HG02759 (cell line): Measurements from ENCODE around the gene IL13.
A peak's percentile ranks its signal among the peaks of the same experiment; 100 is the strongest.
"Not testable (repeated sequence)": the region's sequence is repeated elsewhere in the genome, so short reads cannot be mapped to it uniquely, and the experiment has no call there.

Experiments
- ATAC-seq: cut with Tn5 transposase; IDR thresholded peaks from one replicate; pipeline ENCODE4 v1.9.1; 2021; ENCODE audit warnings: mild to moderate bottlenecking, moderate library complexity; ENCODE audit not compliant: unreplicated experiment

The IL13 gene

GRCh38 chr5:132657676-132658380 lies at the start of gene IL13:
Gene IL13, plus strand, starts transcription at chr5:132658173. Its CDS starts 14 bp downstream, at chr5:132658187.
- no peak for ATAC-seq

GRCh38 chr5:132611965-132612364 lies 46.0 kb upstream of the IL13 start:
- ATAC-seq: no peak

GRCh38 chr5:132612846-132613245 lies 45.1 kb upstream of the IL13 start:
- ATAC-seq: no peak

- no peak for ATAC-seq
These were observed 36.3 kb upstream of the IL13 start for GRCh38 chr5:132621699-132622098.

GRCh38 chr5:132622608-132623007 lies 35.4 kb upstream of the IL13 start:
- no peak for ATAC-seq

- no peak for ATAC-seq
These were observed 30.5 kb upstream of the IL13 start for GRCh38 chr5:132627470-132627869.

GRCh38 chr5:132628814-132629213 lies 29.2 kb upstream of the IL13 start:
- ATAC-seq: no peak

GRCh38 chr5:132629230-132629944 lies 28.6 kb upstream of the IL13 start:
- peak; percentile 66 for ATAC-seq

GRCh38 chr5:132633587-132633986 lies 24.4 kb upstream of the IL13 start:
- not testable (repeated sequence) for ATAC-seq

GRCh38 chr5:132635873-132636272 lies 22.1 kb upstream of the IL13 start:
- no peak for ATAC-seq

GRCh38 chr5:132637241-132637640 lies 20.7 kb upstream of the IL13 start:
- no peak for ATAC-seq

GRCh38 chr5:132639706-132640130 lies 18.3 kb upstream of the IL13 start:
- peak; percentile 74 for ATAC-seq

- ATAC-seq: no peak
These were observed 17.4 kb upstream of the IL13 start for GRCh38 chr5:132640613-132641012.

- ATAC-seq: peak; percentile 47
These were observed 16.7 kb upstream of the IL13 start for GRCh38 chr5:132641241-132641723.

- ATAC-seq: no peak
These were observed 16.1 kb upstream of the IL13 start for GRCh38 chr5:132641841-132642240.

- ATAC-seq: no peak
These were observed 13.8 kb upstream of the IL13 start for GRCh38 chr5:132644177-132644576.

- ATAC-seq: no peak
These were observed 11.2 kb upstream of the IL13 start for GRCh38 chr5:132646583-132647266.

- no peak for ATAC-seq
These were observed 10.5 kb upstream of the IL13 start for GRCh38 chr5:132647473-132647872.

- no peak for ATAC-seq
These were observed 9.6 kb upstream of the IL13 start for GRCh38 chr5:132648355-132648754.

- ATAC-seq: no peak
These were observed 6.0 kb upstream of the IL13 start for GRCh38 chr5:132651838-132652469.

GRCh38 chr5:132653716-132654115 lies 4.3 kb upstream of the IL13 start:
- ATAC-seq: no peak
